ENCODE results near the gene POU2AF3. TPM values are rescaled to one million over a fixed set of nuclear protein-coding genes. Genes with fewer than 3 reads are reported as not detected.

The POU2AF3 gene
- total and polyA plus RNA-seq, 2 donors (not counting 1 experiment from before 2014, with no cell fraction given) = 0.51 to 2.1 TPM

GRCh38 chr11:111300569-111300968 is 2.2 kb downstream of the POU2AF3 start:
- Mint-ChIP-seq H3K4me3 (peak overlapping the region; percentile 76), H3K27ac (peak overlapping the region; percentile 21), H3K9me3 (ENCODE audit: insufficient read depth) (no peaks in the 10 kb centered on the region), H3K27me3 (peaks cover 12% of the 10 kb centered on the region), H3K4me1 (peaks cover 35% of the 10 kb centered on the region)
- Histone ChIP-seq H3K79me2 (ENCODE audit: control insufficient read depth, insufficient read depth, low read length) (no peaks in the 10 kb centered on the region), H3K9me3 (ENCODE audit: control extremely low read depth in 1 of 3, control insufficient read depth in 2 of 3, insufficient read depth in 1 of 3, low read length in 2 of 3) (peaks cover 0 to 3% (median 0%) of the 10 kb centered on the region in 3 donors), H4K20me1 (ENCODE audit: control insufficient read depth, insufficient read depth, low read length, poor library complexity, severe bottlenecking) (no peaks in the 10 kb centered on the region), H3K4me3 (ENCODE audit: control extremely low read depth in 1 of 5, extremely low read depth in 1 of 5, insufficient read depth in 1 of 5, low read depth in 2 of 5, low read length in 4 of 5) (no peak overlapping the region), H3K4me2 (replicated peaks; ENCODE audit: low read depth, low read length, poor library complexity, severe bottlenecking) (no peak overlapping the region), H3K27ac (ENCODE audit: low read length in 2 of 2) (no peak overlapping the region), H3K4me1 (ENCODE audit: control insufficient read depth in 2 of 2, insufficient read depth in 2 of 2, low read length in 2 of 2) (peaks cover 32 to 45% of the 10 kb centered on the region in 2 donors), H3K36me3 (replicated peaks in 1 of 2; ENCODE audit: control extremely low read depth in 1 of 2, control insufficient read depth in 1 of 2, extremely low read depth in 1 of 2, insufficient read depth in 2 of 2, low read length in 1 of 2) (no peaks in the 10 kb centered on the region), H3K9ac (ENCODE audit: low read length) (no peak overlapping the region), H2AFZ (ENCODE audit: insufficient read depth, low read depth, low read length, poor library complexity, severe bottlenecking) (no peak overlapping the region), H3K27me3 (replicated peaks in 1 of 4; ENCODE audit: control extremely low read depth in 1 of 4, control insufficient read depth in 3 of 4, insufficient read depth in 4 of 4, low read length in 3 of 4) (peaks cover 0 to 29% (median 9%) of the 10 kb centered on the region in 4 experiments)
- 95% methylated on average over 4 of the region's 9 CpGs for WGBS (ENCODE audit: insufficient coverage)
- intact Hi-C loops (cut with micrococcal nuclease) = no loop called here
- ChIA-PET POLR2A (interaction anchor here (1.1 kb wide), 1 partner anchor 118 kb away, joined by 5 read pairs; no protein-coding TSS in a partner anchor), CTCF (interaction anchor here (0.7 to 3.6 kb wide), 8 partner anchors 10 to 159 kb away, joined by 3 to 29 read pairs (median 4); no protein-coding TSS in a partner anchor)
- ATAC-seq (ENCODE audit: low read depth) = no peak
- no peak for DNase-seq
- TF ChIP-seq, protein P1, sequence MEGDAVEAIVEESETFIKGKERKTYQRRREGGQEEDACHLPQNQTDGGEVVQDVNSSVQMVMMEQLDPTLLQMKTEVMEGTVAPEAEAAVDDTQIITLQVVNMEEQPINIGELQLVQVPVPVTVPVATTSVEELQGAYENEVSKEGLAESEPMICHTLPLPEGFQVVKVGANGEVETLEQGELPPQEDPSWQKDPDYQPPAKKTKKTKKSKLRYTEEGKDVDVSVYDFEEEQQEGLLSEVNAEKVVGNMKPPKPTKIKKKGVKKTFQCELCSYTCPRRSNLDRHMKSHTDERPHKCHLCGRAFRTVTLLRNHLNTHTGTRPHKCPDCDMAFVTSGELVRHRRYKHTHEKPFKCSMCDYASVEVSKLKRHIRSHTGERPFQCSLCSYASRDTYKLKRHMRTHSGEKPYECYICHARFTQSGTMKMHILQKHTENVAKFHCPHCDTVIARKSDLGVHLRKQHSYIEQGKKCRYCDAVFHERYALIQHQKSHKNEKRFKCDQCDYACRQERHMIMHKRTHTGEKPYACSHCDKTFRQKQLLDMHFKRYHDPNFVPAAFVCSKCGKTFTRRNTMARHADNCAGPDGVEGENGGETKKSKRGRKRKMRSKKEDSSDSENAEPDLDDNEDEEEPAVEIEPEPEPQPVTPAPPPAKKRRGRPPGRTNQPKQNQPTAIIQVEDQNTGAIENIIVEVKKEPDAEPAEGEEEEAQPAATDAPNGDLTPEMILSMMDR (IDR thresholded peaks at IDR 0.05) = no peak

DNA sequence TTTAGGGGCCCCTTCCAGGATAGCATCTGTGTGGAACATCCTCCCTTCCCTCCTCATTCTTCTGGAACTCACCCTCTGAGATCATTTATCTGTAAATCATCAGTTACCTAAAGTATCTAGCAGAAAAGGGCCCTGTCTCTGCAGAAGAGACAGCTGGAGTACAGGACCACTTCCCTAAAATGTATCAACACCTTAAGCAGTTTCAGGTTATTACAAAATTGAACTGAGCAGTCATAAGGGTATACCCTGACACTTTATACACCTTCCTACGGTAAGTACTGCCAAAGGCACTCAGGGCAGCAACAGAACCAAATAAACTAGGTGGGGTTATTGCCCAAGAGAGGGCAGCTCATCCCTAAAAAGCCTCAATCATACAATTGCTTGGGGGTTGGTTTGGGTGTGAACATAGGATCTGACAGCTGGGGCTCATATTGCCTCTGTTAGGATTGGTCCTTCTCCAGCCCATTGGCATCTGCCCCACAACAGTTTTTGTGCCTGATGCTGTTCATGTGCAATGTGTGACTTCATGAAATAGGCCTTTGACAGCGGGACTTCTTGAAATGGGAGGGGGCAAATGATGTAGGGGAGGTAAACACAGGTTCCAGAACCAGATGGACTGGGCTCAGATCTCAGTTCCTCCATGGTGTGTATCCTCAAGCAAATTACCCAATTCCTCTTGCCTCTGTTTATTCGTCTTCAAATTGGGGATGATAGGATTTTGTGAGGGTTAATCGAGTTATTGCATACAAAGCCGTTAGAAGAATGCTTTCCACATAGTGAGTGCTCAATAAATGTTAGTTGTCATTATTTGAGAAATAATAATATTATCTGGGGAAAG is 2.9 kb downstream of the POU2AF3 start:
- Mint-ChIP-seq H3K4me1 (peaks cover 35% of the 10 kb centered on the region), H3K9me3 (ENCODE audit: insufficient read depth) (no peaks in the 10 kb centered on the region), H3K27ac (peak overlapping the region; percentile 26), H3K4me3 (peak overlapping the region; percentile 76), H3K27me3 (peaks cover 12% of the 10 kb centered on the region)
- H3K27me3 ChIP-seq (replicated peaks in 1 of 4; ENCODE audit: control extremely low read depth in 1 of 4, control insufficient read depth in 3 of 4, insufficient read depth in 4 of 4, low read length in 3 of 4) = peaks cover 0 to 29% (median 9%) of the 10 kb centered on the region in 4 experiments
- H3K4me3 ChIP-seq (ENCODE audit: control extremely low read depth in 1 of 5, extremely low read depth in 1 of 5, insufficient read depth in 1 of 5, low read depth in 2 of 5, low read length in 4 of 5) = no peak overlapping the region
- H3K9ac ChIP-seq (ENCODE audit: low read length) = no peak overlapping the region
- 100% methylated on average over 1 of the region's 5 CpGs for WGBS (ENCODE audit: insufficient coverage)
- H3K4me2 ChIP-seq (replicated peaks; ENCODE audit: low read depth, low read length, poor library complexity, severe bottlenecking) = no peak overlapping the region
- H3K79me2 ChIP-seq (ENCODE audit: control insufficient read depth, insufficient read depth, low read length) = no peaks in the 10 kb centered on the region
- ATAC-seq (ENCODE audit: low read depth) (peak; percentile 25), DNase-seq (peak; percentile 28)
- no peak overlapping the region for H3K27ac ChIP-seq (ENCODE audit: low read length in 2 of 2)
- POLR2A ChIA-PET = interaction anchor here (1.1 kb wide), 1 partner anchor 117 kb away, joined by 5 read pairs; no protein-coding TSS in a partner anchor
- H3K36me3 ChIP-seq (replicated peaks in 1 of 2; ENCODE audit: control extremely low read depth in 1 of 2, control insufficient read depth in 1 of 2, extremely low read depth in 1 of 2, insufficient read depth in 2 of 2, low read length in 1 of 2) = no peaks in the 10 kb centered on the region
- H2AFZ ChIP-seq (ENCODE audit: insufficient read depth, low read depth, low read length, poor library complexity, severe bottlenecking) = no peak overlapping the region
- intact Hi-C loops (cut with micrococcal nuclease) = no loop called here
- H3K9me3 ChIP-seq (ENCODE audit: control extremely low read depth in 1 of 3, control insufficient read depth in 2 of 3, insufficient read depth in 1 of 3, low read length in 2 of 3) = peaks cover 0 to 3% (median 0%) of the 10 kb centered on the region in 3 donors
- TF ChIP-seq, protein P1 (IDR thresholded peaks at IDR 0.05) = no peak
- TF ChIP-seq EZH2 (IDR thresholded peaks at IDR 0.05; ENCODE audit: borderline replicate concordance, insufficient read depth, low read depth, low read length, poor library complexity, severe bottlenecking) = no peak
- H3K4me1 ChIP-seq (ENCODE audit: control insufficient read depth in 2 of 2, insufficient read depth in 2 of 2, low read length in 2 of 2) = peaks cover 32 to 45% of the 10 kb centered on the region in 2 donors
- H4K20me1 ChIP-seq (ENCODE audit: control insufficient read depth, insufficient read depth, low read length, poor library complexity, severe bottlenecking) = no peaks in the 10 kb centered on the region
- CTCF ChIA-PET = interaction anchor here (1.0 to 3.6 kb wide), 11 partner anchors 10 to 128 kb away, joined by 3 to 29 read pairs (median 5); no protein-coding TSS in a partner anchor
